HEK293T (cell line): Measurements from ENCODE around the gene ERICH4.

Experiments
- CTCF ChIA-PET: fragments of 350-600 bp; formaldehyde crosslinking; extraction: SDS; loops from one replicate; lab custom pipeline; 2021; ENCODE audit warnings: antibody characterized with exemption, inconsistent platforms; lab: Yijun Ruan, JAX
- POLR2A ChIA-PET: fragments of 350-600 bp; formaldehyde crosslinking; extraction: SDS; loops from one replicate; lab custom pipeline; 2020; ENCODE audit warnings: antibody characterized with exemption, inconsistent platforms; lab: Yijun Ruan, JAX
- DNase-seq: peaks from one replicate; pipeline ENCODE4 v3.0.0; 2012; ENCODE audit warnings: mixed read lengths; ENCODE audit errors: extremely low spot score
- BHLHE40 ChIP-seq: fragments of 450-650 bp; IDR thresholded peaks from 2 replicates; pipeline ENCODE4 v1.6.1; 2016; ENCODE audit warnings: mild to moderate bottlenecking, moderate library complexity, borderline replicate concordance
- ELF4 ChIP-seq: fragments of 450-650 bp; IDR thresholded peaks from 2 replicates; pipeline ENCODE4 v1.6.1; 2017; ENCODE audit warnings: antibody characterized with exemption
- FOXA1 ChIP-seq: fragments of 450-650 bp; IDR thresholded peaks from 2 replicates; pipeline ENCODE4 v1.6.1; 2016; ENCODE audit warnings: mild to moderate bottlenecking
- FOXK2 ChIP-seq: fragments of 450-650 bp; IDR thresholded peaks from 2 replicates; pipeline ENCODE4 v1.6.1; 2016; ENCODE audit warnings: mild to moderate bottlenecking
- FOXM1 ChIP-seq: fragments of 450-650 bp; IDR thresholded peaks from 2 replicates; pipeline ENCODE4 v1.6.1; 2017; ENCODE audit warnings: mild to moderate bottlenecking, borderline replicate concordance
- HDGF ChIP-seq: fragments of 450-650 bp; IDR thresholded peaks from 2 replicates; pipeline ENCODE4 v1.6.1; 2017; ENCODE audit warnings: antibody characterized with exemption, borderline replicate concordance
- L3MBTL2 ChIP-seq: fragments of 450-650 bp; conservative IDR thresholded peaks from 2 replicates; pipeline ENCODE4 v1.6.1; 2016; ENCODE audit warnings: mild to moderate bottlenecking
- LEF1 ChIP-seq: fragments of 450-650 bp; IDR thresholded peaks from 2 replicates; pipeline ENCODE4 v1.6.1; 2017; ENCODE audit warnings: mild to moderate bottlenecking, borderline replicate concordance
- NFRKB ChIP-seq: fragments of 450-650 bp; IDR thresholded peaks from 2 replicates; pipeline ENCODE4 v1.6.1; 2016; ENCODE audit warnings: mild to moderate bottlenecking, moderate library complexity
- PKNOX1 ChIP-seq: fragments of 450-650 bp; IDR thresholded peaks from 2 replicates; pipeline ENCODE4 v1.6.1; 2016
- SP1 ChIP-seq: fragments of 450-650 bp; IDR thresholded peaks from 2 replicates; pipeline ENCODE4 v1.6.1; 2017
- SUZ12 ChIP-seq: fragments of 450-650 bp; IDR thresholded peaks from 2 replicates; pipeline ENCODE4 v1.6.1; 2016; ENCODE audit warnings: mild to moderate bottlenecking
- TARDBP ChIP-seq: fragments of 450-650 bp; IDR thresholded peaks from 2 replicates; pipeline ENCODE4 v1.6.1; 2016
- ZNF384 ChIP-seq: fragments of 450-650 bp; IDR thresholded peaks from 2 replicates; pipeline ENCODE4 v1.6.1; 2016

ERICH4 gene

GRCh38 chr19:41424335-41425173 is 18.4 kb upstream of the ERICH4 start:
- TF ChIP-seq BHLHE40, result no peak
- TF ChIP-seq SUZ12, result no peak
- no peak for TF ChIP-seq LEF1
- no peak for TF ChIP-seq ZNF384
- no peak for TF ChIP-seq L3MBTL2
- TF ChIP-seq HDGF, result no peak
- no peak for TF ChIP-seq ELF4
- no peak for TF ChIP-seq FOXA1
- no peak for TF ChIP-seq NFRKB
- ChIA-PET CTCF (no interaction called here), POLR2A (interaction anchor here (1.5 kb wide), 1 partner anchor 15 kb away, joined by 7 read pairs; the partner anchor contains the start of gene DMAC2)
- no peak for DNase-seq

- TF ChIP-seq SP1, result no peak
- no peak for TF ChIP-seq PKNOX1
- TF ChIP-seq ZNF384, result no peak
- no peak for TF ChIP-seq FOXK2
- DNase-seq, result no peak
- ChIA-PET POLR2A (interaction anchor here (1.5 kb wide), 1 partner anchor 14 kb away, joined by 7 read pairs; the partner anchor contains the start of gene DMAC2), CTCF (no interaction called here)
Measured at GRCh38 chr19:41425174-41426115, 17.5 kb upstream of the ERICH4 start.

GRCh38 chr19:41426116-41426841 is 16.7 kb upstream of the ERICH4 start:
- DNase-seq, result no peak
- TF ChIP-seq PKNOX1 (no peak), ELF4 (no peak), TARDBP (no peak), FOXM1 (no peak), FOXK2 (no peak), SP1 (no peak), NFRKB (no peak), L3MBTL2 (no peak), LEF1 (no peak), HDGF (no peak), SUZ12 (no peak), ZNF384 (no peak)
- ChIA-PET CTCF (no interaction called here), POLR2A (interaction anchor here (1.1 kb wide), 2 partner anchors 11 to 13 kb away, joined by 3 to 9 read pairs; partner anchors contain the start of gene DMAC2)

GRCh38 chr19:41426952-41427646 is 15.9 kb upstream of the ERICH4 start, which contains the start of gene B3GNT8:
Gene B3GNT8 (minus strand): TSS chr19:41427374. CDS start chr19:41426778, 596 bp downstream.
- no peak for TF ChIP-seq BHLHE40
- TF ChIP-seq SP1, result no peak
- no peak for TF ChIP-seq HDGF
- no peak for TF ChIP-seq ELF4
- TF ChIP-seq FOXM1, result no peak
- no peak for TF ChIP-seq FOXA1
- TF ChIP-seq LEF1, result no peak
- no peak for TF ChIP-seq FOXK2
- peak; percentile 78 for DNase-seq
- ChIA-PET POLR2A (interaction anchor here (1.1 kb wide), 2 partner anchors 12 to 13 kb away, joined by 3 to 9 read pairs; partner anchors contain the start of gene DMAC2), CTCF (no interaction called here)

- no peak for DNase-seq
- ChIA-PET CTCF (no interaction called here), POLR2A (interaction anchor here (1.1 to 2.0 kb wide), 4 partner anchors 10 to 13 kb away, joined by 3 to 9 read pairs (median 6); partner anchors contain the start of gene DMAC2)
- no peak for TF ChIP-seq FOXA1
- TF ChIP-seq SUZ12, result no peak
Measured at GRCh38 chr19:41427647-41428480, 15.1 kb upstream of the ERICH4 start.

- CTCF ChIA-PET, result no interaction called here
- TF ChIP-seq SUZ12 (no peak), PKNOX1 (no peak), SP1 (no peak), ZNF384 (no peak), TARDBP (no peak)
- DNase-seq, result no peak
- POLR2A ChIA-PET, result interaction anchor here (1.7 to 2.0 kb wide), 2 partner anchors 9 to 11 kb away, joined by 5 to 8 read pairs; partner anchors contain the start of gene DMAC2
Measured at GRCh38 chr19:41428481-41428859, 14.5 kb upstream of the ERICH4 start.
